Mucosa of rectum (tissue), 2 donors: ENCODE data around the gene SSTR1.

Source experiments
- H3K27ac ChIP-seq, 2 donors: one replicate each; pipeline ENCODE4 v1.7.0; 2013; ENCODE audit warnings: inconsistent platforms in 2 of 2, low read depth in 2 of 2, low read length in 2 of 2
- H3K27me3 ChIP-seq, 2 donors: one replicate each; pipeline ENCODE4 v1.7.0; 2013; ENCODE audit warnings: low read length in 2 of 2; ENCODE audit not compliant: control insufficient read depth in 2 of 2, insufficient read depth in 2 of 2
- H3K36me3 ChIP-seq, 2 donors: one replicate each; pipeline ENCODE4 v1.7.0; 2013; ENCODE audit warnings: low read length in 2 of 2; ENCODE audit not compliant: control insufficient read depth in 2 of 2, insufficient read depth in 2 of 2
- H3K4me1 ChIP-seq, 2 donors: one replicate each; pipeline ENCODE4 v1.7.0; 2013; ENCODE audit warnings: low read length in 2 of 2, mild to moderate bottlenecking in 1 of 2; ENCODE audit not compliant: control insufficient read depth in 2 of 2, insufficient read depth in 2 of 2
- H3K4me3 ChIP-seq, 2 donors: one replicate each; pipeline ENCODE4 v1.7.0; 2013; ENCODE audit warnings: low read length in 2 of 2
- H3K9ac ChIP-seq, 2 donors: one replicate each; pipeline ENCODE4 v1.7.0; 2013; ENCODE audit warnings: low read length in 2 of 2, low read depth in 1 of 2, mild to moderate bottlenecking in 1 of 2
- H3K9me3 ChIP-seq, 2 donors: one replicate each; pipeline ENCODE4 v1.7.0; 2013; ENCODE audit warnings: low read length in 2 of 2; ENCODE audit not compliant: control insufficient read depth in 2 of 2
- donor health status: healthy.
- donor health status: Normal muscosa, but diverticular disease.

Gene SSTR1

GRCh38 chr14:38202444-38203191, 5.1 kb upstream of the SSTR1 start:
- no peaks in the 10 kb centered on the region for H3K27me3 ChIP-seq
- no peak overlapping the region for H3K9ac ChIP-seq
- H3K4me1 ChIP-seq, result peaks cover 0 to 7% of the 10 kb centered on the region in 2 donors
- H3K4me3 ChIP-seq, result no peak overlapping the region
- no peaks in the 10 kb centered on the region for H3K9me3 ChIP-seq
- no peaks in the 10 kb centered on the region for H3K36me3 ChIP-seq
- H3K27ac ChIP-seq, result no peak overlapping the region

GRCh38 chr14:38203929-38204718, 3.6 kb upstream of the SSTR1 start:
- H3K4me3 ChIP-seq, result no peak overlapping the region
- H3K27me3 ChIP-seq, result no peaks in the 10 kb centered on the region
- no peaks in the 10 kb centered on the region for H3K9me3 ChIP-seq
- H3K9ac ChIP-seq, result no peak overlapping the region
- H3K36me3 ChIP-seq, result no peaks in the 10 kb centered on the region
- H3K27ac ChIP-seq, result no peak overlapping the region
- H3K4me1 ChIP-seq, result peaks cover 6 to 14% of the 10 kb centered on the region in 2 donors

GRCh38 chr14:38204719-38205115, 3.0 kb upstream of the SSTR1 start:
- H3K36me3 ChIP-seq, result no peaks in the 10 kb centered on the region
- H3K9ac ChIP-seq, result no peak overlapping the region
- H3K9me3 ChIP-seq, result no peaks in the 10 kb centered on the region
- no peak overlapping the region for H3K27ac ChIP-seq
- no peak overlapping the region for H3K4me3 ChIP-seq
- no peaks in the 10 kb centered on the region for H3K27me3 ChIP-seq
- peaks cover 10 to 18% of the 10 kb centered on the region in 2 donors for H3K4me1 ChIP-seq

- Histone ChIP-seq H3K9ac (no peak overlapping the region), H3K36me3 (no peaks in the 10 kb centered on the region), H3K27me3 (peaks cover 0 to 3% of the 10 kb centered on the region in 2 donors), H3K27ac (no peak overlapping the region), H3K9me3 (no peaks in the 10 kb centered on the region), H3K4me3 (no peak overlapping the region), H3K4me1 (peaks cover 15 to 19% of the 10 kb centered on the region in 2 donors)
Measured at GRCh38 chr14:38205119-38205813, 2.4 kb upstream of the SSTR1 start.

GRCh38 chr14:38205949-38206665, 1.6 kb upstream of the SSTR1 start:
- Histone ChIP-seq H3K36me3 (no peaks in the 10 kb centered on the region), H3K4me3 (no peak overlapping the region), H3K9me3 (no peaks in the 10 kb centered on the region), H3K27ac (no peak overlapping the region), H3K4me1 (peaks cover 15 to 19% of the 10 kb centered on the region in 2 donors), H3K27me3 (peaks cover 0 to 3% of the 10 kb centered on the region in 2 donors), H3K9ac (no peak overlapping the region)

- peak overlapping the region in 1 of 2 donors; percentile 86 for H3K4me3 ChIP-seq
- H3K36me3 ChIP-seq, result no peaks in the 10 kb centered on the region
- no peak overlapping the region for H3K9ac ChIP-seq
- H3K27ac ChIP-seq, result no peak overlapping the region
- peaks cover 15 to 19% of the 10 kb centered on the region in 2 donors for H3K4me1 ChIP-seq
- peaks cover 0 to 3% of the 10 kb centered on the region in 2 donors for H3K27me3 ChIP-seq
- H3K9me3 ChIP-seq, result no peaks in the 10 kb centered on the region
Measured at GRCh38 chr14:38206689-38207376, 871 bp upstream of the SSTR1 start.

- Histone ChIP-seq H3K27me3 (peaks cover 0 to 3% of the 10 kb centered on the region in 2 donors), H3K36me3 (no peaks in the 10 kb centered on the region), H3K9ac (peak overlapping the region in 1 of 2 donors; percentile 16), H3K9me3 (no peaks in the 10 kb centered on the region), H3K27ac (peak overlapping the region; percentile 89 to 95), H3K4me3 (peak overlapping the region; percentile 70 to 86), H3K4me1 (peaks cover 15 to 19% of the 10 kb centered on the region in 2 donors)
Measured at GRCh38 chr14:38207377-38207735, 348 bp upstream of the SSTR1 start.

GRCh38 chr14:38208618-38209562, 1.2 kb downstream of the SSTR1 start:
- Histone ChIP-seq H3K27ac (peak overlapping the region; percentile 89 to 95), H3K27me3 (peaks cover 0 to 3% of the 10 kb centered on the region in 2 donors), H3K9ac (peak overlapping the region; percentile 68 to 77)

More at GRCh38 chr14:38208618-38209562, 1.2 kb downstream of the SSTR1 start:
- Histone ChIP-seq H3K36me3 (no peaks in the 10 kb centered on the region), H3K4me3 (peak overlapping the region; percentile 70 to 86), H3K4me1 (peaks cover 15 to 19% of the 10 kb centered on the region in 2 donors), H3K9me3 (no peaks in the 10 kb centered on the region)
